Activated T-helper 2 cell treated with anti-CD3 and anti-CD28 coated beads, Interferon-gamma antibody, Interleukin-2, Interleukin-4, amounts not matched to agents 10 μg/mL and 5 μg/mL and 100 μg/mL, durations not matched to agents 14 hours and 24 hours and 36 hours (primary cell): ENCODE measurements around the gene SLIT3. TPM values are rescaled to one million over a fixed set of nuclear protein-coding genes. Genes with fewer than 3 reads are reported as not detected.
"Not testable (repeated sequence)": the region's sequence is repeated elsewhere in the genome, so short reads cannot be mapped to it uniquely, and the experiment has no call there.

Source experiments
- DNase-seq: peaks from one replicate; pipeline ENCODE4 v3.0.0; 2021; ENCODE audit warnings: low spot score
- H3K27ac Mint-ChIP-seq: one replicate; pipeline ENCODE4 v1.8.0; 2021; ENCODE audit warnings: mixed read lengths
- H3K27me3 Mint-ChIP-seq: one replicate; pipeline ENCODE4 v1.8.0; 2021; ENCODE audit warnings: low read depth, mixed read lengths
- H3K36me3 Mint-ChIP-seq: one replicate; pipeline ENCODE4 v1.8.0; 2021; ENCODE audit warnings: low read depth, mixed read lengths
- H3K4me1 Mint-ChIP-seq: one replicate; pipeline ENCODE4 v1.8.0; 2021; ENCODE audit warnings: low read depth, mixed read lengths
- H3K4me3 Mint-ChIP-seq: one replicate; pipeline ENCODE4 v1.8.0; 2021; ENCODE audit warnings: low read depth, mild to moderate bottlenecking, moderate library complexity, mixed read lengths
- H3K9me3 Mint-ChIP-seq: one replicate; pipeline ENCODE4 v1.8.0; 2021; ENCODE audit warnings: mixed read lengths
- intact Hi-C: fragments of 100-400 bp; cut with micrococcal nuclease; formaldehyde crosslinking; loops from one replicate; pipeline ENCODE4 v1.15.1; 2023
- total RNA-seq: library from RNA; stranded (reverse); gene quantifications from 2 replicates; pipeline ENCODE4 v1.2.3, GENCODE V29; 2022

The SLIT3 gene
- total RNA-seq, 1 donor from 2014 or later, result 9.5 TPM

GRCh38 chr5:168653626-168654025 is 647.3 kb downstream of the SLIT3 start:
- intact Hi-C loops, result no loop called here
- Mint-ChIP-seq H3K27ac (no peak overlapping the region), H3K4me3 (no peak overlapping the region), H3K36me3 (no peaks in the 10 kb centered on the region), H3K4me1 (no peaks in the 10 kb centered on the region), H3K27me3 (no peaks in the 10 kb centered on the region), H3K9me3 (no peaks in the 10 kb centered on the region)
- DNase-seq, result no peak

- H3K36me3 Mint-ChIP-seq, result no peaks in the 10 kb centered on the region
- no peaks in the 10 kb centered on the region for H3K27me3 Mint-ChIP-seq
- H3K4me3 Mint-ChIP-seq, result no peak overlapping the region
- intact Hi-C loops, result no loop called here
- H3K27ac Mint-ChIP-seq, result no peak overlapping the region
- no peaks in the 10 kb centered on the region for H3K9me3 Mint-ChIP-seq
- DNase-seq, result no peak
- H3K4me1 Mint-ChIP-seq, result no peaks in the 10 kb centered on the region
Measured at GRCh38 chr5:168651648-168652047, 649.3 kb downstream of the SLIT3 start.

- H3K36me3 Mint-ChIP-seq, result no peaks in the 10 kb centered on the region
- DNase-seq, result no peak
- no peak overlapping the region for H3K4me3 Mint-ChIP-seq
- intact Hi-C loops, result no loop called here
- H3K4me1 Mint-ChIP-seq, result no peaks in the 10 kb centered on the region
- H3K27me3 Mint-ChIP-seq, result no peaks in the 10 kb centered on the region
- H3K27ac Mint-ChIP-seq, result no peak overlapping the region
- no peaks in the 10 kb centered on the region for H3K9me3 Mint-ChIP-seq
Measured at GRCh38 chr5:168649306-168649705, 651.6 kb downstream of the SLIT3 start.

- H3K4me3 Mint-ChIP-seq, result no peak overlapping the region
- intact Hi-C loops, result no loop called here
Measured at GRCh38 chr5:168648576-168648975, 652.4 kb downstream of the SLIT3 start.

GRCh38 chr5:168648016-168648415 is 652.9 kb downstream of the SLIT3 start:
- intact Hi-C loops, result no loop called here
- DNase-seq, result no peak
- Mint-ChIP-seq H3K4me3 (no peak overlapping the region), H3K9me3 (no peaks in the 10 kb centered on the region), H3K27ac (no peak overlapping the region), H3K4me1 (no peaks in the 10 kb centered on the region), H3K36me3 (no peaks in the 10 kb centered on the region), H3K27me3 (no peaks in the 10 kb centered on the region)

More at GRCh38 chr5:168648576-168648975, 652.4 kb downstream of the SLIT3 start:
- H3K27ac Mint-ChIP-seq, result no peak overlapping the region
- no peaks in the 10 kb centered on the region for H3K4me1 Mint-ChIP-seq
- no peaks in the 10 kb centered on the region for H3K36me3 Mint-ChIP-seq
- no peaks in the 10 kb centered on the region for H3K9me3 Mint-ChIP-seq
- DNase-seq, result no peak
- no peaks in the 10 kb centered on the region for H3K27me3 Mint-ChIP-seq

GRCh38 chr5:168647083-168647482 is 653.9 kb downstream of the SLIT3 start:
- H3K4me3 Mint-ChIP-seq, result no peak overlapping the region
- H3K4me1 Mint-ChIP-seq, result no peaks in the 10 kb centered on the region
- no peak overlapping the region for H3K27ac Mint-ChIP-seq
- intact Hi-C loops, result no loop called here
- no peaks in the 10 kb centered on the region for H3K9me3 Mint-ChIP-seq
- no peak for DNase-seq
- H3K36me3 Mint-ChIP-seq, result no peaks in the 10 kb centered on the region
- no peaks in the 10 kb centered on the region for H3K27me3 Mint-ChIP-seq

GRCh38 chr5:168646335-168646734 is 654.6 kb downstream of the SLIT3 start:
- DNase-seq, result no peak
- Mint-ChIP-seq H3K27me3 (no peaks in the 10 kb centered on the region), H3K9me3 (no peaks in the 10 kb centered on the region), H3K4me1 (no peaks in the 10 kb centered on the region), H3K36me3 (no peaks in the 10 kb centered on the region), H3K27ac (no peak overlapping the region), H3K4me3 (no peak overlapping the region)
- intact Hi-C loops, result no loop called here

- H3K9me3 Mint-ChIP-seq, result no peaks in the 10 kb centered on the region
- no peaks in the 10 kb centered on the region for H3K4me1 Mint-ChIP-seq
- intact Hi-C loops, result no loop called here
- no peak overlapping the region for H3K4me3 Mint-ChIP-seq
- H3K27ac Mint-ChIP-seq, result no peak overlapping the region
- H3K27me3 Mint-ChIP-seq, result no peaks in the 10 kb centered on the region
- DNase-seq, result no peak
- H3K36me3 Mint-ChIP-seq, result no peaks in the 10 kb centered on the region
Measured at GRCh38 chr5:168645195-168645594, 655.7 kb downstream of the SLIT3 start.

GRCh38 chr5:168642019-168642418 is 658.9 kb downstream of the SLIT3 start:
- Mint-ChIP-seq H3K4me3 (no peak overlapping the region), H3K4me1 (no peaks in the 10 kb centered on the region), H3K36me3 (no peaks in the 10 kb centered on the region), H3K27me3 (no peaks in the 10 kb centered on the region), H3K27ac (no peak overlapping the region), H3K9me3 (no peaks in the 10 kb centered on the region)
- intact Hi-C loops, result no loop called here
- no peak for DNase-seq

GRCh38 chr5:168638846-168639245 is 662.1 kb downstream of the SLIT3 start:
- intact Hi-C loops, DNase-seq, H3K27me3 Mint-ChIP-seq, H3K27ac Mint-ChIP-seq, H3K9me3 Mint-ChIP-seq, H3K4me3 Mint-ChIP-seq, H3K36me3 Mint-ChIP-seq, H3K4me1 Mint-ChIP-seq: not testable (repeated sequence)

GRCh38 chr5:168637793-168638192 is 663.1 kb downstream of the SLIT3 start:
- intact Hi-C loops, result no loop called here
- no peaks in the 10 kb centered on the region for H3K4me1 Mint-ChIP-seq
- H3K9me3 Mint-ChIP-seq, result no peaks in the 10 kb centered on the region
- H3K36me3 Mint-ChIP-seq, result no peaks in the 10 kb centered on the region
- H3K27me3 Mint-ChIP-seq, result peaks cover 17% of the 10 kb centered on the region
- DNase-seq, result no peak
- H3K4me3 Mint-ChIP-seq, result no peak overlapping the region
- no peak overlapping the region for H3K27ac Mint-ChIP-seq

GRCh38 chr5:168637281-168637680 is 663.7 kb downstream of the SLIT3 start:
- Mint-ChIP-seq H3K9me3 (no peaks in the 10 kb centered on the region), H3K4me3 (no peak overlapping the region), H3K4me1 (no peaks in the 10 kb centered on the region), H3K27ac (no peak overlapping the region), H3K36me3 (no peaks in the 10 kb centered on the region), H3K27me3 (peaks cover 17% of the 10 kb centered on the region)
- intact Hi-C loops, result no loop called here
- DNase-seq, result no peak

GRCh38 chr5:168630958-168631357 is 670.0 kb downstream of the SLIT3 start:
- H3K9me3 Mint-ChIP-seq, H3K36me3 Mint-ChIP-seq, H3K27ac Mint-ChIP-seq, DNase-seq, intact Hi-C loops, H3K4me1 Mint-ChIP-seq, H3K4me3 Mint-ChIP-seq: not testable (repeated sequence)
- peaks cover 31% of the 10 kb centered on the region for H3K27me3 Mint-ChIP-seq

GRCh38 chr5:168624850-168625364 is 676.0 kb downstream of the SLIT3 start:
- Mint-ChIP-seq H3K27ac (no peak overlapping the region), H3K9me3 (no peaks in the 10 kb centered on the region), H3K27me3 (peaks cover 11% of the 10 kb centered on the region), H3K4me1 (no peaks in the 10 kb centered on the region), H3K4me3 (no peak overlapping the region), H3K36me3 (no peaks in the 10 kb centered on the region)
- DNase-seq, result no peak
- intact Hi-C loops, result no loop called here
